ENCODE data around the gene KDM4C.

The KDM4C gene

GRCh38 chr9:6870650-6871477 is 113.1 kb downstream of the KDM4C start:
- DNase-seq = no peak

GRCh38 chr9:6873857-6874256 is 116.1 kb downstream of the KDM4C start:
- no peak for DNase-seq

GRCh38 chr9:6876195-6876894 is 118.6 kb downstream of the KDM4C start:
- no peak for DNase-seq

- DNase-seq = no peak
Measured at GRCh38 chr9:6877671-6878161, 119.9 kb downstream of the KDM4C start.

GRCh38 chr9:6880626-6881025 is 122.9 kb downstream of the KDM4C start:
- DNase-seq = no peak

- no peak for DNase-seq
Measured at GRCh38 chr9:6884101-6884500, 126.3 kb downstream of the KDM4C start.

GRCh38 chr9:6884990-6885389 is 127.2 kb downstream of the KDM4C start:
- no peak for DNase-seq

- DNase-seq = no peak
Measured at GRCh38 chr9:6887051-6887450, 129.3 kb downstream of the KDM4C start.

GRCh38 chr9:6889868-6890267 is 132.1 kb downstream of the KDM4C start:
- no peak for DNase-seq

GRCh38 chr9:6893350-6894131 is 135.8 kb downstream of the KDM4C start:
- no peak for DNase-seq

GRCh38 chr9:6894135-6894534 is 136.4 kb downstream of the KDM4C start:
- DNase-seq = no peak

- no peak for DNase-seq
Measured at GRCh38 chr9:6895754-6896153, 138.0 kb downstream of the KDM4C start.

- DNase-seq = no peak
Measured at GRCh38 chr9:6896562-6896961, 138.8 kb downstream of the KDM4C start.

GRCh38 chr9:6897207-6897822 is 139.5 kb downstream of the KDM4C start:
- no peak for DNase-seq

- no peak for DNase-seq
Measured at GRCh38 chr9:6897898-6898302, 140.1 kb downstream of the KDM4C start.

GRCh38 chr9:6899274-6899673 is 141.5 kb downstream of the KDM4C start:
- no peak for DNase-seq

- DNase-seq = no peak
Measured at GRCh38 chr9:6900440-6900883, 142.7 kb downstream of the KDM4C start.

GRCh38 chr9:6901180-6901579 is 143.4 kb downstream of the KDM4C start:
- DNase-seq = no peak

GRCh38 chr9:6902423-6902822 is 144.7 kb downstream of the KDM4C start:
- no peak for DNase-seq

GRCh38 chr9:6904371-6904770 is 146.6 kb downstream of the KDM4C start:
- DNase-seq = no peak

GRCh38 chr9:6905850-6906375 is 148.1 kb downstream of the KDM4C start:
- no peak for DNase-seq

- DNase-seq = no peak
Measured at GRCh38 chr9:6907772-6908381, 150.1 kb downstream of the KDM4C start.

Data from NCI-H187 (cell line).